DND-41 (cell line): ENCODE results near the gene NFIA.

Experiments used
- ATAC-seq: fragments of 200-7000 bp; cut with Tn5 transposase; 3 replicates; pipeline ENCODE4 v1.9.1; 2021; ENCODE audit warnings: low read depth; ENCODE audit not compliant: insufficient read depth
- DNase-seq: peaks from one replicate; pipeline ENCODE4 v3.0.0-alpha.2; 2020
- H2AFZ ChIP-seq: 2 replicates; pipeline ENCODE4 v1.6.0; 2012; ENCODE audit warnings: low read depth, low read length
- H3K27ac ChIP-seq: 2 replicates; pipeline ENCODE4 v1.5.1; 2012; ENCODE audit warnings: low read length, inconsistent platforms
- H3K27me3 ChIP-seq: fragments of 200-600 bp; sonication (generic); 2 replicates; pipeline ENCODE4 v1.6.0; 2012; ENCODE audit warnings: low read length, mild to moderate bottlenecking, inconsistent platforms; ENCODE audit not compliant: insufficient read depth, poor library complexity
- H3K36me3 ChIP-seq: 2 replicates; pipeline ENCODE4 v1.5.1; 2012; ENCODE audit warnings: low read length, inconsistent platforms; ENCODE audit not compliant: insufficient read depth
- H3K4me1 ChIP-seq: 2 replicates; pipeline ENCODE4 v1.5.1; 2012; ENCODE audit warnings: mild to moderate bottlenecking, low read length; ENCODE audit not compliant: insufficient read depth
- H3K4me2 ChIP-seq: 2 replicates; pipeline ENCODE4 v1.6.0; 2012; ENCODE audit warnings: mild to moderate bottlenecking, moderate library complexity, low read length, inconsistent platforms; ENCODE audit not compliant: insufficient read depth
- H3K4me3 ChIP-seq, 2 experiments: fragments of 200-600 bp in 1 of 2; shearing (Covaris generic) in 1 of 2; 2 replicates each; pipeline ENCODE4 v1.5.1; 2012 to 2016; ENCODE audit warnings: inconsistent platforms in 2 of 2, low read length in 2 of 2, mild to moderate bottlenecking in 2 of 2, low read depth in 1 of 2, moderate library complexity in 1 of 2
- H3K79me2 ChIP-seq: 2 replicates; pipeline ENCODE4 v1.6.0; 2012; ENCODE audit warnings: low read length, inconsistent platforms; ENCODE audit not compliant: insufficient read depth
- H3K9ac ChIP-seq: 2 replicates; pipeline ENCODE4 v1.6.0; 2012; ENCODE audit warnings: low read depth, mild to moderate bottlenecking, inconsistent platforms, low read length, moderate library complexity
- H3K9me3 ChIP-seq: 2 replicates; pipeline ENCODE4 v1.5.1; 2012; ENCODE audit warnings: low read length, moderate library complexity, mild to moderate bottlenecking, inconsistent platforms; ENCODE audit not compliant: insufficient read depth, severe bottlenecking
- H4K20me1 ChIP-seq: 2 replicates; pipeline ENCODE4 v1.6.0; 2012; ENCODE audit warnings: low read length; ENCODE audit not compliant: insufficient read depth
- EZH2 ChIP-seq: IDR thresholded peaks from 3 replicates; pipeline ENCODE4 v1.6.1; 2012; ENCODE audit warnings: borderline replicate concordance, low read depth, mild to moderate bottlenecking, moderate library complexity, low read length, inconsistent platforms; ENCODE audit not compliant: severe bottlenecking
- TF ChIP-seq, protein P1 (sequence below): IDR thresholded peaks from 2 replicates; pipeline ENCODE4 v1.5.1; 2012; ENCODE audit warnings: borderline replicate concordance, low read length, moderate library complexity, mild to moderate bottlenecking; ENCODE audit not compliant: poor library complexity, severe bottlenecking; ENCODE audit errors: extremely low read depth

The NFIA gene

DNA sequence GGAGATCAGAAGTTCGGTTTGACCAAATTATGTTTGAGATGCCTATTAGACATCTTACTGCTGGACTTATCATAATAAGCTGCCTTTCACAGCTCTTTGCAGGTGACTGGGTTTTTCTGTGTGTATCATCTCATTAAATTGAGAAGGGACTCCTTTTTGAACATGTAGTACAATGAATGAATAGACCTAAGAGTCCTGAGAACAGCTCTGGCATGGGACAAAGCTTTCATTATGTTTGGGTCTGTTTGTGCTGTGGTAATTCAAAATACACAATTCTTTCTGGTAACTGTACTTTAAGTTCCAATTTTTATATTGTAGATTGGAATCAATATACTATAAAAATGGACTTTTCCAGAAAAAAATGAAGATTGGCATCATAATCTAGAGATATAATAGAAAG, 330.2 kb downstream of the NFIA start:
- Histone ChIP-seq H3K79me2 (no peaks in the 10 kb centered on the region), H3K4me2 (no peak overlapping the region), H3K27me3 (no peaks in the 10 kb centered on the region), H3K4me1 (no peaks in the 10 kb centered on the region), H2AFZ (no peak overlapping the region), H3K27ac (no peak overlapping the region), H4K20me1 (no peaks in the 10 kb centered on the region), H3K4me3 (no peak overlapping the region), H3K9ac (no peak overlapping the region), H3K36me3 (no peaks in the 10 kb centered on the region), H3K9me3 (no peaks in the 10 kb centered on the region)
- DNase-seq (no peak), ATAC-seq (no peak)
- TF ChIP-seq EZH2: no peak
- TF ChIP-seq, protein P1, sequence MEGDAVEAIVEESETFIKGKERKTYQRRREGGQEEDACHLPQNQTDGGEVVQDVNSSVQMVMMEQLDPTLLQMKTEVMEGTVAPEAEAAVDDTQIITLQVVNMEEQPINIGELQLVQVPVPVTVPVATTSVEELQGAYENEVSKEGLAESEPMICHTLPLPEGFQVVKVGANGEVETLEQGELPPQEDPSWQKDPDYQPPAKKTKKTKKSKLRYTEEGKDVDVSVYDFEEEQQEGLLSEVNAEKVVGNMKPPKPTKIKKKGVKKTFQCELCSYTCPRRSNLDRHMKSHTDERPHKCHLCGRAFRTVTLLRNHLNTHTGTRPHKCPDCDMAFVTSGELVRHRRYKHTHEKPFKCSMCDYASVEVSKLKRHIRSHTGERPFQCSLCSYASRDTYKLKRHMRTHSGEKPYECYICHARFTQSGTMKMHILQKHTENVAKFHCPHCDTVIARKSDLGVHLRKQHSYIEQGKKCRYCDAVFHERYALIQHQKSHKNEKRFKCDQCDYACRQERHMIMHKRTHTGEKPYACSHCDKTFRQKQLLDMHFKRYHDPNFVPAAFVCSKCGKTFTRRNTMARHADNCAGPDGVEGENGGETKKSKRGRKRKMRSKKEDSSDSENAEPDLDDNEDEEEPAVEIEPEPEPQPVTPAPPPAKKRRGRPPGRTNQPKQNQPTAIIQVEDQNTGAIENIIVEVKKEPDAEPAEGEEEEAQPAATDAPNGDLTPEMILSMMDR: no peak

DNA sequence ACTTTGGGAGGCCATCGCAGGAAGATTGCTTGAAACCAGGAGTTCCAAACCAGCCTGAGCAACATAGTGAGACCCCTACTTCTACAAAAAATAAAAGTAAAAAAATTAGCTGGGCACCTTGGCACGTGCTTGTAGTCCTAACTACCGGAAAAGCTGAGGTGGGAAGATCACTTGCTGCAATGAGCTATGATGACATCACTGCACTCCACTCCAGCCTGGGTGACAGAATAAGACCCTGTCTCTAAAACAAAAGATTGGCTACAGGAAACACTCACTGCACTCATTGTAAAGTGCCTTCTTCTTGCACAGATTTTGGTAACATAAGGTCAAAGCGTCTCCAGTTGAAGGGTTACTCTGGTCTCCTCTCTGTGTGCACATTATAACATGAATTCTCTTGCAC, 336.8 kb downstream of the NFIA start:
- no peak for ATAC-seq

DNA sequence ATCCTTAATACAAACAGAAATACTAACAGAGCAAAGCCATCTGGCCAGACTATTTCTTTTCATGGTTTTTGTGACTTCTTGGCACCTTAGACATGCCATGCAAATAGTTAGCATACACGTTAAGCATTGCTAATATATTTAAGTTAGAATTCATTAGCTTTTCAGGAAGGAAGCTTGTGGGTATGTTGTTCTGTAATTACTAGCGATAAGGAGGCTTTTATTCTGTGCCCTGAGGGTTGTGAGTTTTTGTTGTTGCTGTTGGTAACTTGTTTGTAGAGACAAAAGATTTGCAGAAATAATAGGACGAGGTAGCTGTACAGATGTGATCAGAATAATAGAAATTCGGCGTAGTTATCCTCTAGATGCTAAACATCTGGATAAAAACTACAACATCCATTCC, 337.3 kb downstream of the NFIA start:
- no peaks in the 10 kb centered on the region for H3K4me1 ChIP-seq
- no peak for ATAC-seq
- no peaks in the 10 kb centered on the region for H3K27me3 ChIP-seq
- H3K4me3 ChIP-seq: no peak overlapping the region
- H3K9me3 ChIP-seq: no peaks in the 10 kb centered on the region
- no peaks in the 10 kb centered on the region for H4K20me1 ChIP-seq
- H3K27ac ChIP-seq: no peak overlapping the region
- TF ChIP-seq, protein P1: no peak
- TF ChIP-seq EZH2: no peak
- H3K9ac ChIP-seq: no peak overlapping the region
- H3K36me3 ChIP-seq: no peaks in the 10 kb centered on the region
- no peak overlapping the region for H3K4me2 ChIP-seq
- H2AFZ ChIP-seq: no peak overlapping the region
- no peaks in the 10 kb centered on the region for H3K79me2 ChIP-seq
- DNase-seq: no peak

More for the DNA sequence above, 336.8 kb downstream of the NFIA start:
- no peak for DNase-seq
- H2AFZ ChIP-seq: no peak overlapping the region
- H3K36me3 ChIP-seq: no peaks in the 10 kb centered on the region
- TF ChIP-seq, protein P1: no peak
- no peak for TF ChIP-seq EZH2
- H3K9me3 ChIP-seq: no peaks in the 10 kb centered on the region
- H3K4me1 ChIP-seq: no peaks in the 10 kb centered on the region
- H3K9ac ChIP-seq: no peak overlapping the region
- H3K27me3 ChIP-seq: no peaks in the 10 kb centered on the region
- H3K79me2 ChIP-seq: no peaks in the 10 kb centered on the region
- no peaks in the 10 kb centered on the region for H4K20me1 ChIP-seq
- H3K27ac ChIP-seq: no peak overlapping the region
- H3K4me2 ChIP-seq: no peak overlapping the region
- no peak overlapping the region for H3K4me3 ChIP-seq

DNA sequence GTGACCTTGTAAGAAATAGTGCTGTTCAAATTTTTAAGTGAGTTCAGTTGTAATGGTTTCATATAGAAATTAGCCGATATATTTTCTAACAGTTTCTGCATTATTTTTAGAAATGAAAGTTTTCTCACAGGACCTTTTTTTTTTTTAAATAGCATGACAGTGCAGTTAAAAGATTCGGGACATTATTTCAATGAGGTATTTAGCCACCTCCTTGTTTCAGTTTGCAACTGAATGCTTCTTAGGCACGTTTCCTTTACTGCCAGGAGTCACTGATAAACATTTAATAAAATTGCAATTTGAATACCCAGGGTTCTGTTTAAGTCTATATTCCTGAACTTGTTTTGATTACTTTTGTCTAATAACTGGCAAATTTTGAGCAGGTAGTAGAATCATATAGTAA, 337.9 kb downstream of the NFIA start:
- Histone ChIP-seq H3K27me3 (no peaks in the 10 kb centered on the region), H2AFZ (no peak overlapping the region), H3K4me1 (no peaks in the 10 kb centered on the region), H3K36me3 (no peaks in the 10 kb centered on the region), H3K9me3 (no peaks in the 10 kb centered on the region), H4K20me1 (no peaks in the 10 kb centered on the region), H3K27ac (no peak overlapping the region), H3K4me2 (no peak overlapping the region), H3K4me3 (no peak overlapping the region), H3K79me2 (no peaks in the 10 kb centered on the region), H3K9ac (no peak overlapping the region)
- no peak for ATAC-seq
- DNase-seq: no peak
- TF ChIP-seq, protein P1: no peak
- no peak for TF ChIP-seq EZH2
